ENCODE measurements around the gene ZC3H7A. TPM values are rescaled to one million over a fixed set of nuclear protein-coding genes. Genes with fewer than 3 reads are reported as not detected.
A peak's percentile ranks its signal among the peaks of the same experiment; 100 is the strongest.
"Not testable (repeated sequence)": the region's sequence is repeated elsewhere in the genome, so short reads cannot be mapped to it uniquely, and the experiment has no call there.

Gene ZC3H7A
- total and polyA plus RNA-seq, 9 donors = 37.2 to 53.6 (median 40.4) TPM

DNA sequence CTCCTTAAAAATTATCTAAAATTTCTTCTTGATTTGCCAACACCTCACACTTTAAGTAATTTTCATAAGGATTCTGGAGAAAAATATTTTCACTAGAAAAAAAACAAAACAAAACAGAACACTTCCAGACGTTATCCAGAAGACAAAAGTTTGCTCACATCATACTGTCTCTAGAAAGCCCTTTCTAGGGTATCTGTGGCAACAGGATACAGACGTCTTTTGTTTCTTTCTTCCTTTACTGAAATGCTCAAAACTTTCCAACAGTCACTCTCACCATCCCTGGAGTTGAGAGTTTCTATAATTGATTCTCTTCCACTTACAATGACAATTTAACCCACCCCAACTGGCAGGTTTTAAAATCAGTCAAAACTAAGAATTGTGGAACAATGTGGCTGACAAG, 2.6 kb downstream of the ZC3H7A start:
- no peaks in the 10 kb centered on the region for H3K27me3 ChIP-seq (ENCODE audit: control insufficient read depth, insufficient read depth, low read length)
- WGBS (ENCODE audit: insufficient coverage) = no CpG with 5 or more reads among the region's 2 CpGs
- DNase-seq = no peak
- no peaks in the 10 kb centered on the region for H3K9me3 ChIP-seq (replicated peaks; ENCODE audit: control insufficient read depth, low read depth, low read length)
- peaks cover 43% of the 10 kb centered on the region for H3K4me1 ChIP-seq (ENCODE audit: control insufficient read depth, insufficient read depth, low read length)
- peaks cover 27% of the 10 kb centered on the region for H3K36me3 ChIP-seq (ENCODE audit: control insufficient read depth, insufficient read depth, low read length)
- peak overlapping the region; percentile 29 for H3K27ac ChIP-seq (ENCODE audit: low read length)
- no peak overlapping the region for H3K4me3 ChIP-seq (ENCODE audit: low read length)

GRCh38 chr16:11793840-11794239, 3.2 kb downstream of the ZC3H7A start:
- no peak for DNase-seq
- Histone ChIP-seq H3K36me3 (ENCODE audit: control insufficient read depth, insufficient read depth, low read length) (peaks cover 30% of the 10 kb centered on the region), H3K27ac (ENCODE audit: low read length) (no peak overlapping the region), H3K9me3 (replicated peaks; ENCODE audit: control insufficient read depth, low read depth, low read length) (no peaks in the 10 kb centered on the region), H3K4me3 (ENCODE audit: low read length) (no peak overlapping the region), H3K27me3 (ENCODE audit: control insufficient read depth, insufficient read depth, low read length) (no peaks in the 10 kb centered on the region), H3K4me1 (ENCODE audit: control insufficient read depth, insufficient read depth, low read length) (peaks cover 37% of the 10 kb centered on the region)
- 89% methylated on average over 3 of the region's 7 CpGs for WGBS (ENCODE audit: insufficient coverage)

- peaks cover 25% of the 10 kb centered on the region for H3K4me1 ChIP-seq (ENCODE audit: control insufficient read depth, insufficient read depth, low read length)
- peaks cover 31% of the 10 kb centered on the region for H3K36me3 ChIP-seq (ENCODE audit: control insufficient read depth, insufficient read depth, low read length)
- WGBS (ENCODE audit: insufficient coverage) = 66% methylated on average over 5 of the region's 7 CpGs
- no peaks in the 10 kb centered on the region for H3K9me3 ChIP-seq (replicated peaks; ENCODE audit: control insufficient read depth, low read depth, low read length)
- H3K27me3 ChIP-seq (ENCODE audit: control insufficient read depth, insufficient read depth, low read length) = no peaks in the 10 kb centered on the region
- DNase-seq = peak; percentile 50
- no peak overlapping the region for H3K4me3 ChIP-seq (ENCODE audit: low read length)
- H3K27ac ChIP-seq (ENCODE audit: low read length) = peak overlapping the region; percentile 7
Measured at GRCh38 chr16:11792410-11793241, 4.4 kb downstream of the ZC3H7A start.

GRCh38 chr16:11791144-11791828, 5.8 kb downstream of the ZC3H7A start:
- Histone ChIP-seq H3K36me3 (ENCODE audit: control insufficient read depth, insufficient read depth, low read length) (peaks cover 31% of the 10 kb centered on the region), H3K4me1 (ENCODE audit: control insufficient read depth, insufficient read depth, low read length) (peaks cover 24% of the 10 kb centered on the region), H3K27me3 (ENCODE audit: control insufficient read depth, insufficient read depth, low read length) (no peaks in the 10 kb centered on the region), H3K9me3 (replicated peaks; ENCODE audit: control insufficient read depth, low read depth, low read length) (no peaks in the 10 kb centered on the region), H3K27ac (ENCODE audit: low read length) (no peak overlapping the region), H3K4me3 (ENCODE audit: low read length) (no peak overlapping the region)
- DNase-seq = no peak
- WGBS (ENCODE audit: insufficient coverage) = 76% methylated on average over 6 of the region's 8 CpGs

DNA sequence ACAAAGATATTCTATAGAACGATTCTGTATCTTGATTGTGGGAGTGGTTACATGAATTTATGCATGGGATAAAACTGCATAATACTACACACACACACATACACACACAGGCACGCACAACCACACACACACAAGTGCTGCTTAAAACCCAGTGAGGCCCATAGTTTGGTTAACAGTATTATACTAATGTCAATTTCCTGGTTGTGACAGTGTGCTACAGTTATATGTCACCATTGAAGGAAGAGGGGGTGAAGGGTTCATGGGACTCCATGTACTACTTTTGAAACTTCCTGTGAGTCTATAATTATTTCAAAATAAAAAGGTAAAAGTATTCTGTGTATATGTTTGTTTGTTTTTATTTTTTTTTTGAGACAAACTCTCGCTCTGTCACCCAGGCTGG, 8.1 kb downstream of the ZC3H7A start:
- peaks cover 19% of the 10 kb centered on the region for H3K4me1 ChIP-seq (ENCODE audit: control insufficient read depth, insufficient read depth, low read length)
- DNase-seq = no peak
- peaks cover 23% of the 10 kb centered on the region for H3K36me3 ChIP-seq (ENCODE audit: control insufficient read depth, insufficient read depth, low read length)
- no peak overlapping the region for H3K4me3 ChIP-seq (ENCODE audit: low read length)
- WGBS (ENCODE audit: insufficient coverage) = no CpG with 5 or more reads among the region's 3 CpGs
- H3K27ac ChIP-seq (ENCODE audit: low read length) = no peak overlapping the region
- no peaks in the 10 kb centered on the region for H3K9me3 ChIP-seq (replicated peaks; ENCODE audit: control insufficient read depth, low read depth, low read length)
- no peaks in the 10 kb centered on the region for H3K27me3 ChIP-seq (ENCODE audit: control insufficient read depth, insufficient read depth, low read length)

DNA sequence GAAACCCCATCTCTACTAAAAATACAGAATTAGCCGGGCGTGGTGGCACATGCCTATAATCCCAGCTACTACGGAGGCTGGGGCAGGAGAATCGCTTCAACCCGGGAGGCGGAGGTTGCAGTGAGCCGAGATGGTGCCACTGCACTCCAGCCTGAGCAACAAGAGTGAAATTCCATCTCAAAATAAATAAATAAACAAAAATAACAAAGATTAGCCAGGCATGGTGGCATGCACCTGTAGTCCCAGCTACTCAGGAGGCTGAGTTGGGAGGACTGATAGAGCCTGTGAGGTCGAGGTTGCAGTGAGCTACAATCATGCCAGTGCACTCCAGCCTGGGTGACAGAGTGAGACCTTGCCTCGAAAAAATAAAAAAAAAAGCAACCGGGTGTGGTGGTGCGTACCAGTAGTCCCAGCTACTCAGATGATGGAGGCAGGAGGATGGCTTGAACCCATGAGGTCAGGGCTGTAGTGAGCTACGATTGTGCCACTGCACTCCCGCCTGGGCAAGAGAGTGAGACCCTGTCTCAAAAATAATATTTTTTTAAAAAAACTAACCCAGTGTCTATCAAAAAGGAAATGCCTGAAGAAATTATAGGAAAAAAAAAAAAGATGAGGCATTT, 12.0 kb downstream of the ZC3H7A start:
- H3K4me3 ChIP-seq (ENCODE audit: low read length); H3K27me3 ChIP-seq (ENCODE audit: control insufficient read depth, insufficient read depth, low read length); H3K9me3 ChIP-seq (replicated peaks; ENCODE audit: control insufficient read depth, low read depth, low read length); H3K27ac ChIP-seq (ENCODE audit: low read length); DNase-seq: not testable (repeated sequence)
- H3K36me3 ChIP-seq (ENCODE audit: control insufficient read depth, insufficient read depth, low read length) = peaks cover 17% of the 10 kb centered on the region
- 94% methylated on average over 8 of the region's 13 CpGs for WGBS (ENCODE audit: insufficient coverage)
- H3K4me1 ChIP-seq (ENCODE audit: control insufficient read depth, insufficient read depth, low read length) = peaks cover 31% of the 10 kb centered on the region

DNA sequence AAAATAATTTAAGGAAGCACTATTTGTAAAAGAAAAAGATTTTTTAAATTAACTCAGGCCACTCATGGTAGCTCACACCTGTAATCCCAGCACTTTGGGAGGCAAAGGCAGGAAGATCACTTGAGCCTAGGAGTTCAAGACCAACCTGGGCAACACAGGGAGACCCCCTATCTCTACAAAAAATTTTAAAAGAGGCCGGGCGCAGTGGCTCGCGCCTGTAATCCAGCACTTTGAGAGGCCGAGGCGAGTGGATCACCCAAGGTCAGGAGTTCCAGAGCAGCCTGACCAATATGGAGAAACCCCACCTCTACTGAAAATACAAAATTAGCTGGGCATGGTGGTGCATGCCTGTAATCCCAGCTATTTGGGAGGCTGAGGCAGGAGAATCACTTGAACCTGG, 12.7 kb downstream of the ZC3H7A start:
- DNase-seq; H3K4me3 ChIP-seq (ENCODE audit: low read length); H3K27me3 ChIP-seq (ENCODE audit: control insufficient read depth, insufficient read depth, low read length); H3K9me3 ChIP-seq (replicated peaks; ENCODE audit: control insufficient read depth, low read depth, low read length): not testable (repeated sequence)
- peaks cover 31% of the 10 kb centered on the region for H3K4me1 ChIP-seq (ENCODE audit: control insufficient read depth, insufficient read depth, low read length)
- H3K36me3 ChIP-seq (ENCODE audit: control insufficient read depth, insufficient read depth, low read length) = peaks cover 17% of the 10 kb centered on the region
- no CpG with 5 or more reads among the region's 6 CpGs for WGBS (ENCODE audit: insufficient coverage)
- H3K27ac ChIP-seq (ENCODE audit: low read length) = peak overlapping the region; percentile 87

- peaks cover 17% of the 10 kb centered on the region for H3K36me3 ChIP-seq (ENCODE audit: control insufficient read depth, insufficient read depth, low read length)
- DNase-seq = peak; percentile 44
- peaks cover 31% of the 10 kb centered on the region for H3K4me1 ChIP-seq (ENCODE audit: control insufficient read depth, insufficient read depth, low read length)
- no peaks in the 10 kb centered on the region for H3K9me3 ChIP-seq (replicated peaks; ENCODE audit: control insufficient read depth, low read depth, low read length)
- H3K27me3 ChIP-seq (ENCODE audit: control insufficient read depth, insufficient read depth, low read length) = no peaks in the 10 kb centered on the region
- H3K27ac ChIP-seq (ENCODE audit: low read length) = peak overlapping the region; percentile 87
- H3K4me3 ChIP-seq (ENCODE audit: low read length) = no peak overlapping the region
Measured at GRCh38 chr16:11784038-11784369, 13.1 kb downstream of the ZC3H7A start.

DNA sequence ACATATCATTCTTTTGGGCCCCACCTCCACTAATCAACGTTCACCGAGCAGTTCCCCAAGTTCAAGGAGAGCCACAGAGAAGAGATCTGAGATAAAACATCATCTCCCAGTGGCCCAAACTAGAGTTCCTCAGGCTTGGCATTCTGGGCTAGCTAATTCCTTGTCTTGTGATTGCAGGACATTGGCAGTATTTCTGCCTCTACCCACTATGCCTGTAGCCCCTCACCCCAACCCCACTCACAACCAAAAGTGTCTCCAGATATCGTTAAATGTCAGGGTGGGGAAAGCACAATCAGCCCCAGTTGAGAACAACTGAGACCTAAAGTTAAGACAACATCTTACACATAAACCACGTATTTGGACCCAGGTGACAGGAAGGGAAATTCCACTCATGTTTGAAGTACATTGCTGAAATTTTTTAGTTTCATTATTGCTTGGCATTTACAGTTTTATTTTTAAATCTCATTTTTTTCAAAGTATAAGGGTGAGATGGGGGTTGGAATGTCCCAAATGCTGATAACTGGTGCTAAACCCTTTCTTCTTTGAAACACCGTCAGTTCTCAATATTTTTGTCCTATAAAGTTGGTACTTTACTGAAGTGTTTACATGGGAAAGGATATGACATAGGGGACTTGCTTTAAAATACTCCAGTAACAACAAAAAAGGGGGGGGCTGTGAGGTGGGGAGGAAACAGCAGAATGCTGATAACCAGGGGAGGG, 13.6 kb downstream of the ZC3H7A start:
- no peaks in the 10 kb centered on the region for H3K27me3 ChIP-seq (ENCODE audit: control insufficient read depth, insufficient read depth, low read length)
- H3K9me3 ChIP-seq (replicated peaks; ENCODE audit: control insufficient read depth, low read depth, low read length) = no peaks in the 10 kb centered on the region
- H3K36me3 ChIP-seq (ENCODE audit: control insufficient read depth, insufficient read depth, low read length) = peaks cover 14% of the 10 kb centered on the region
- H3K4me3 ChIP-seq (ENCODE audit: low read length) = no peak overlapping the region
- H3K27ac ChIP-seq (ENCODE audit: low read length) = peak overlapping the region; percentile 87
- H3K4me1 ChIP-seq (ENCODE audit: control insufficient read depth, insufficient read depth, low read length) = peaks cover 31% of the 10 kb centered on the region
- peak; percentile 37 for DNase-seq
- WGBS (ENCODE audit: insufficient coverage) = 0% methylated on average over 2 of the region's 5 CpGs

- peak overlapping the region; percentile 87 for H3K27ac ChIP-seq (ENCODE audit: low read length)
- peaks cover 26% of the 10 kb centered on the region for H3K36me3 ChIP-seq (ENCODE audit: control insufficient read depth, insufficient read depth, low read length)
- peaks cover 31% of the 10 kb centered on the region for H3K4me1 ChIP-seq (ENCODE audit: control insufficient read depth, insufficient read depth, low read length)
- no peak overlapping the region for H3K4me3 ChIP-seq (ENCODE audit: low read length)
- 41% methylated on average over 3 of the region's 5 CpGs for WGBS (ENCODE audit: insufficient coverage)
- H3K27me3 ChIP-seq (ENCODE audit: control insufficient read depth, insufficient read depth, low read length) = no peaks in the 10 kb centered on the region
- DNase-seq = peak; percentile 78
- no peaks in the 10 kb centered on the region for H3K9me3 ChIP-seq (replicated peaks; ENCODE audit: control insufficient read depth, low read depth, low read length)
Measured at GRCh38 chr16:11781773-11782172, 15.3 kb downstream of the ZC3H7A start.
